Measurements from ENCODE around the gene TRIM46.

Gene TRIM46

GRCh38 chr1:155173478-155174323, at the start of gene TRIM46:
Gene TRIM46 (plus strand): TSS chr1:155173849. CDS start chr1:155173967, 118 bp downstream.
- peak; percentile 50 to 74 (median 61) for DNase-seq (ENCODE audit: low read depth in 4 of 4, low spot score in 1 of 4)

- no peak for DNase-seq (ENCODE audit: low read depth in 4 of 4, low spot score in 1 of 4)
Observed at GRCh38 chr1:155124503-155125463, 48.9 kb upstream of the TRIM46 start.

- DNase-seq (ENCODE audit: low read depth in 4 of 4, low spot score in 1 of 4) = no peak
Observed at GRCh38 chr1:155125511-155125945, 48.1 kb upstream of the TRIM46 start.

GRCh38 chr1:155125946-155126555, 47.6 kb upstream of the TRIM46 start:
- DNase-seq (ENCODE audit: low read depth in 4 of 4, low spot score in 1 of 4) = no peak

- no peak for DNase-seq (ENCODE audit: low read depth in 4 of 4, low spot score in 1 of 4)
Observed at GRCh38 chr1:155126556-155127104, 47.0 kb upstream of the TRIM46 start.

- peak in 1 of 4 experiments; percentile 34 for DNase-seq (ENCODE audit: low read depth in 4 of 4, low spot score in 1 of 4)
Observed at GRCh38 chr1:155127105-155127966, 46.3 kb upstream of the TRIM46 start, which contains the start of gene EFNA1. Gene EFNA1 (plus strand): TSS chr1:155127876. CDS start chr1:155127978, 102 bp downstream.

- DNase-seq (ENCODE audit: low read depth in 4 of 4, low spot score in 1 of 4) = no peak
Observed at GRCh38 chr1:155127967-155128754, 45.5 kb upstream of the TRIM46 start.

GRCh38 chr1:155128755-155129473, 44.7 kb upstream of the TRIM46 start:
- no peak for DNase-seq (ENCODE audit: low read depth in 4 of 4, low spot score in 1 of 4)

GRCh38 chr1:155130272-155131006, 43.2 kb upstream of the TRIM46 start:
- no peak for DNase-seq (ENCODE audit: low read depth in 4 of 4, low spot score in 1 of 4)

GRCh38 chr1:155131285-155131684, 42.4 kb upstream of the TRIM46 start:
- DNase-seq (ENCODE audit: low read depth in 4 of 4, low spot score in 1 of 4) = no peak

GRCh38 chr1:155131856-155132255, 41.8 kb upstream of the TRIM46 start:
- DNase-seq (ENCODE audit: low read depth in 4 of 4, low spot score in 1 of 4) = no peak

- no peak for DNase-seq (ENCODE audit: low read depth in 4 of 4, low spot score in 1 of 4)
Observed at GRCh38 chr1:155133799-155134281, 39.8 kb upstream of the TRIM46 start.

- no peak for DNase-seq (ENCODE audit: low read depth in 4 of 4, low spot score in 1 of 4)
Observed at GRCh38 chr1:155134322-155134721, 39.3 kb upstream of the TRIM46 start.

- peak; percentile 52 to 83 (median 66) for DNase-seq (ENCODE audit: low read depth in 4 of 4, low spot score in 1 of 4)
Observed at GRCh38 chr1:155134880-155135414, 38.7 kb upstream of the TRIM46 start.

GRCh38 chr1:155135415-155136028, 38.1 kb upstream of the TRIM46 start, which contains the start of gene SLC50A1:
Gene SLC50A1 (plus strand): TSS chr1:155135852. CDS start chr1:155135912, 60 bp downstream.
- DNase-seq (ENCODE audit: low read depth in 4 of 4, low spot score in 1 of 4) = peak; percentile 72 to 91 (median 88)

- no peak for DNase-seq (ENCODE audit: low read depth in 4 of 4, low spot score in 1 of 4)
Observed at GRCh38 chr1:155136748-155137147, 36.9 kb upstream of the TRIM46 start.

Measured in stimulated activated CD4-positive, alpha-beta T cell treated with anti-CD3 and anti-CD28 coated beads, Interleukin-1b, Interleukin-23, amount 100 ng/mL, for 24 hours (primary cell).